A549 (cell line): ENCODE results near the gene CADPS2. TPM values are rescaled to one million over a fixed set of nuclear protein-coding genes. Genes with fewer than 3 reads are reported as not detected.

Experiments used
- ATAC-seq, 2 experiments: fragments of 200-7000 bp in 1 of 2; fragments of >200 bp in 1 of 2; cut with Nextera tagmentation in 1 of 2; cut with Tn5 transposase in 1 of 2; 3 replicates each; pipeline versions ENCODE4 v1.8.0 to v1.9.1; 2018 to 2020; ENCODE audit warnings: mild to moderate bottlenecking in 1 of 2, moderate library complexity in 1 of 2
- CTCF ChIA-PET: fragments of 300-600 bp; sonication (Branson Sonifier 250); formaldehyde crosslinking; extraction: SDS; loops from one replicate; lab custom pipeline; 2021; ENCODE audit warnings: antibody characterized with exemption, inconsistent platforms; lab: Yijun Ruan, JAX
- POLR2A ChIA-PET: fragments of 350-600 bp; formaldehyde crosslinking; extraction: SDS; loops from one replicate; lab custom pipeline; 2021; ENCODE audit warnings: antibody characterized with exemption, inconsistent platforms; lab: Yijun Ruan, JAX
- DNase-seq, 2 experiments: peaks; one replicate each; pipeline versions ENCODE4 v3.0.0 to v3.0.0-alpha.2; 2011 to 2016; ENCODE audit warnings: low read depth in 1 of 2, low spot score in 1 of 2
- FAIRE-seq: peaks from 2 replicates; lab custom pipeline; 2011; peaks lifted over from hg19 to GRCh38; lab: Jason Lieb, UNC
- H3K27ac ChIP-seq, 2 experiments: fragments of >200 bp; sonication (Bioruptor Twin); formaldehyde crosslinking; 3 replicates each; pipeline ENCODE4 v1.5.1; 2016 to 2017
- H3K4me1 ChIP-seq: fragments of >200 bp; sonication (Bioruptor Twin); formaldehyde crosslinking; 3 replicates; pipeline ENCODE4 v1.6.1; 2016
- H3K4me2 ChIP-seq: fragments of >200 bp; sonication (Bioruptor Twin); formaldehyde crosslinking; 3 replicates; pipeline ENCODE4 v1.6.1; 2016
- H3K4me3 ChIP-seq: fragments of >200 bp; sonication (Bioruptor Twin); formaldehyde crosslinking; 3 replicates; pipeline ENCODE4 v1.5.1; 2016
- H3K9me3 ChIP-seq: fragments of >200 bp; sonication (Bioruptor Twin); formaldehyde crosslinking; 3 replicates; pipeline ENCODE4 v1.6.1; 2016
- CHD4 ChIP-seq: fragments of 200-600 bp; sonication (generic); IDR thresholded peaks from 2 replicates; pipeline ENCODE4 v1.6.1; 2016; ENCODE audit warnings: antibody characterized with exemption, mild to moderate bottlenecking, borderline replicate concordance
- CTCF ChIP-seq: fragments of >200 bp; sonication (Bioruptor Twin); formaldehyde crosslinking; IDR thresholded peaks from 3 replicates; pipeline ENCODE4 v1.5.1; 2016
- FOSL2 ChIP-seq, 2 experiments: fragments of 450-650 bp in 1 of 2; fragments of >200 bp in 1 of 2; sonication (Bioruptor Twin) in 1 of 2; formaldehyde crosslinking; IDR thresholded peaks; 2 replicates each; pipeline versions ENCODE4 v1.5.0 to v1.6.1; 2016 to 2020; ENCODE audit warnings: mild to moderate bottlenecking in 1 of 2, moderate library complexity in 1 of 2
- FOXS1 ChIP-seq: fragments of 250-450 bp; sonication (Bioruptor Pico); IDR thresholded peaks from 2 replicates; pipeline ENCODE4 v1.5.0; 2020; ENCODE audit warnings: mild to moderate bottlenecking, moderate library complexity
- GATA3 ChIP-seq: IDR thresholded peaks from 2 replicates; pipeline ENCODE4 v1.6.1; 2012; ENCODE audit warnings: borderline replicate concordance
- HDAC2 ChIP-seq: fragments of 200-600 bp; sonication (generic); IDR thresholded peaks from 2 replicates; pipeline ENCODE4 v1.6.1; 2016
- HOXA7 ChIP-seq: fragments of 250-450 bp; sonication (Bioruptor Pico); IDR thresholded peaks from 2 replicates; pipeline ENCODE4 v1.5.0; 2020; ENCODE audit warnings: mild to moderate bottlenecking, moderate library complexity
- JUN ChIP-seq, 2 experiments: fragments of >200 bp; sonication (Bioruptor Twin); formaldehyde crosslinking; IDR thresholded peaks; 2 replicates in 1 of 2; 3 replicates in 1 of 2; pipeline ENCODE4 v1.6.1; 2016 to 2017
- JUNB ChIP-seq: fragments of >200 bp; sonication (Bioruptor Twin); formaldehyde crosslinking; IDR thresholded peaks from 2 replicates; pipeline ENCODE4 v1.6.1; 2016
- KDM5A ChIP-seq: fragments of 200-600 bp; sonication (generic); IDR thresholded peaks from 2 replicates; pipeline ENCODE4 v1.6.1; 2016; ENCODE audit warnings: antibody characterized with exemption, mild to moderate bottlenecking
- MAX ChIP-seq: IDR thresholded peaks from 2 replicates; pipeline ENCODE4 v1.6.1; 2012
- MAZ ChIP-seq: fragments of 150-350 bp; IDR thresholded peaks from 2 replicates; pipeline ENCODE4 v1.6.1; 2014; ENCODE audit warnings: antibody characterized with exemption, low read depth, low read length, borderline replicate concordance
- NPAS2 ChIP-seq: fragments of 250-450 bp; sonication (Bioruptor Pico); IDR thresholded peaks from 2 replicates; pipeline ENCODE4 v1.8.0; 2022; ENCODE audit warnings: mild to moderate bottlenecking, moderate library complexity, borderline replicate concordance
- RAD21 ChIP-seq, 2 experiments: fragments of >200 bp in 1 of 2; sonication (Bioruptor Twin) in 1 of 2; formaldehyde crosslinking in 1 of 2; IDR thresholded peaks in 1 of 2; conservative IDR thresholded peaks in 1 of 2; 2 replicates in 1 of 2; 3 replicates in 1 of 2; pipeline ENCODE4 v1.6.1; 2012 to 2018; ENCODE audit warnings: inconsistent platforms in 1 of 2
- RARB ChIP-seq: fragments of 250-450 bp; sonication (Bioruptor Pico); IDR thresholded peaks from 2 replicates; pipeline ENCODE4 v1.8.0; 2021; ENCODE audit warnings: mild to moderate bottlenecking, moderate library complexity
- RCOR1 ChIP-seq: fragments of 150-350 bp; IDR thresholded peaks from 2 replicates; pipeline ENCODE4 v1.6.1; 2014; ENCODE audit warnings: antibody characterized with exemption, low read length, low read depth
- RNF2 ChIP-seq: fragments of 200-600 bp; sonication (generic); IDR thresholded peaks from 2 replicates; pipeline ENCODE4 v1.6.1; 2016; ENCODE audit warnings: low read depth, mild to moderate bottlenecking, antibody characterized with exemption, moderate library complexity, borderline replicate concordance
- SMC3 ChIP-seq: fragments of >200 bp; sonication (Bioruptor Twin); formaldehyde crosslinking; IDR thresholded peaks from 3 replicates; pipeline ENCODE4 v1.6.1; 2018; ENCODE audit warnings: inconsistent platforms
- SREBF2 ChIP-seq: fragments of 450-650 bp; IDR thresholded peaks from 2 replicates; pipeline ENCODE4 v1.6.1; 2014; ENCODE audit warnings: mild to moderate bottlenecking, moderate library complexity
- ZFP36 ChIP-seq: fragments of 450-650 bp; IDR thresholded peaks from 2 replicates; pipeline ENCODE4 v1.6.1; 2014; ENCODE audit warnings: borderline replicate concordance; ENCODE audit not compliant: partially characterized antibody
- WGBS: methylation state at CpG from one replicate; pipeline ENCODE4 v1.1.6; 2017; ENCODE audit errors: missing lambda C conversion rate; 5-methylcytosine and 5-hydroxymethylcytosine counted together
- polyA plus RNA-seq, 4 experiments: library from polyadenylated mRNA; depleted of rRNA in 3 of 4; stranded (reverse); fragments of >200 nt; fragmentation: RNase III in 1 of 4; extraction: RNeasy Plus Mini Kit Qiagen cat#74134 plus additional on column Dnase treatment in 1 of 4; gene quantifications; 2 replicates in 3 of 4; 3 replicates in 1 of 4; pipeline ENCODE4 v1.2.3, GENCODE V29; 2011 to 2017
- TF ChIP-seq, protein P1 (sequence below): fragments of >200 bp; sonication (Bioruptor Twin); formaldehyde crosslinking; IDR thresholded peaks from 3 replicates; pipeline ENCODE4 v1.6.1; 2016
- TF ChIP-seq, protein P2 (sequence below): fragments of 250-450 bp; sonication (Bioruptor Pico); IDR thresholded peaks from 2 replicates; pipeline ENCODE4 v1.5.0; 2021; ENCODE audit warnings: mild to moderate bottlenecking, moderate library complexity, borderline replicate concordance
- TF ChIP-seq, protein P3 (sequence below): fragments of 150-350 bp; IDR thresholded peaks from 2 replicates; pipeline ENCODE4 v1.6.1; 2014; ENCODE audit warnings: low read depth, mild to moderate bottlenecking, low read length

CADPS2 gene
- polyA plus RNA-seq, 2 of the 4 experiments (the other 2 are of a cell fraction): 0.04 to 0.10 TPM

DNA sequence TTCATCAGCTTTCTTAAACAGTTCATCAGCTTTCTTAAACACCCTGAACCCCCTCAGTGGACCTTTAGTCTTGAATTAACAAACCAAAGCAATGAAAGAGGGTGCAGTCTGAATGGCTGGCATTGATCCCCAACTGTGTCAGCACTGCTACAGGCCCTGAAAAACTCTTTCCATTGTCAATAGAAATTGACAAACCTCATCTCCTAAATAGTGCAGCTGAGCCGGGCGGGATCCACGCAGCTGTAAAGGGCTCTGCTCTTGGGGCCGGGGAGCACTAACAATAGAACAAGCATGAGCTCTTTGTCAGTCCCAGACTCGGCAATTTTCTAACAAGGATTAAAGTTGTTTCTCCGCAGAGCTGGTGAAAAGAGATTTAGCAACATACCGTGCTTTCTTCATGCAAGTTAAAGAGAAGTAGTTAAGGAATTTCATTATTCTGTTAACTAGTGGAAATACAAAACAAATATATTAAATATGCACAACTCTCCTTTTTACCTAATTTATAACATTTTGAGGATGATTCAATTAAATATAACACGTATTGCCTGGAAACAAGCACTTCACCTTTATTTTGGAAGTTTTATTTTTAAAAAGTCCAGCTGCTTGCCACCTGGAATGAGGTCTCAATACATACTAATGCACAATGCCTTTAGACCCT, 557.0 kb downstream of the CADPS2 start:
- DNase-seq (no peak), ATAC-seq (no peak), FAIRE-seq (no peak)
- TF ChIP-seq MAZ: no peak
- no peak for TF ChIP-seq RCOR1
- TF ChIP-seq FOXS1 (CRISPR knock-in tag): no peak
- TF ChIP-seq SREBF2: no peak
- TF ChIP-seq, protein P1, sequence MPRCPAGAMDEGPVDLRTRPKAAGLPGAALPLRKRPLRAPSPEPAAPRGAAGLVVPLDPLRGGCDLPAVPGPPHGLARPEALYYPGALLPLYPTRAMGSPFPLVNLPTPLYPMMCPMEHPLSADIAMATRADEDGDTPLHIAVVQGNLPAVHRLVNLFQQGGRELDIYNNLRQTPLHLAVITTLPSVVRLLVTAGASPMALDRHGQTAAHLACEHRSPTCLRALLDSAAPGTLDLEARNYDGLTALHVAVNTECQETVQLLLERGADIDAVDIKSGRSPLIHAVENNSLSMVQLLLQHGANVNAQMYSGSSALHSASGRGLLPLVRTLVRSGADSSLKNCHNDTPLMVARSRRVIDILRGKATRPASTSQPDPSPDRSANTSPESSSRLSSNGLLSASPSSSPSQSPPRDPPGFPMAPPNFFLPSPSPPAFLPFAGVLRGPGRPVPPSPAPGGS: no peak
- TF ChIP-seq, protein P2, sequence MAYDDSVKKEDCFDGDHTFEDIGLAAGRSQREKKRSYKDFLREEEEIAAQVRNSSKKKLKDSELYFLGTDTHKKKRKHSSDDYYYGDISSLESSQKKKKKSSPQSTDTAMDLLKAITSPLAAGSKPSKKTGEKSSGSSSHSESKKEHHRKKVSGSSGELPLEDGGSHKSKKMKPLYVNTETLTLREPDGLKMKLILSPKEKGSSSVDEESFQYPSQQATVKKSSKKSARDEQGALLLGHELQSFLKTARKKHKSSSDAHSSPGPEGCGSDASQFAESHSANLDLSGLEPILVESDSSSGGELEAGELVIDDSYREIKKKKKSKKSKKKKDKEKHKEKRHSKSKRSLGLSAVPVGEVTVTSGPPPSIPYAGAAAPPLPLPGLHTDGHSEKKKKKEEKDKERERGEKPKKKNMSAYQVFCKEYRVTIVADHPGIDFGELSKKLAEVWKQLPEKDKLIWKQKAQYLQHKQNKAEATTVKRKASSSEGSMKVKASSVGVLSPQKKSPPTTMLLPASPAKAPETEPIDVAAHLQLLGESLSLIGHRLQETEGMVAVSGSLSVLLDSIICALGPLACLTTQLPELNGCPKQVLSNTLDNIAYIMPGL (CRISPR knock-in tag): no peak
- TF ChIP-seq RARB (CRISPR knock-in tag): no peak
- TF ChIP-seq GATA3: no peak
- WGBS: 22% methylated on average over 8 of the region's 8 CpGs
- Histone ChIP-seq H3K4me3 (no peak overlapping the region), H3K4me2 (no peak overlapping the region), H3K27ac (no peak overlapping the region), H3K9me3 (no peaks in the 10 kb centered on the region), H3K4me1 (no peaks in the 10 kb centered on the region)
- ChIA-PET POLR2A (no interaction called here), CTCF (no interaction called here)

GRCh38 chr7:122327969-122328368, 558.3 kb downstream of the CADPS2 start:
- Histone ChIP-seq H3K4me3 (no peak overlapping the region), H3K4me2 (no peak overlapping the region), H3K27ac (no peak overlapping the region), H3K9me3 (no peaks in the 10 kb centered on the region)
- ChIA-PET CTCF (no interaction called here), POLR2A (no interaction called here)
- DNase-seq (no peak), ATAC-seq (no peak)
- 24% methylated on average over 3 of the region's 3 CpGs for WGBS
- no peak for TF ChIP-seq ZFP36
- TF ChIP-seq RAD21 (conservative IDR thresholded peaks at IDR 0.05 in 1 of 2, IDR thresholded peaks at IDR 0.05 in 1 of 2): no peak
- TF ChIP-seq RARB (CRISPR knock-in tag): no peak
- TF ChIP-seq KDM5A: no peak
- no peak for TF ChIP-seq CTCF
- no peak for TF ChIP-seq SMC3
- TF ChIP-seq FOSL2 (IDR thresholded peaks at IDR 0.05): no peak
- no peak for TF ChIP-seq FOSL2 (CRISPR knock-in tag; IDR thresholded peaks at IDR 0.05)
- TF ChIP-seq JUNB: no peak
- TF ChIP-seq NPAS2 (CRISPR knock-in tag): no peak
- TF ChIP-seq, protein P1: no peak
- TF ChIP-seq, protein P3, sequence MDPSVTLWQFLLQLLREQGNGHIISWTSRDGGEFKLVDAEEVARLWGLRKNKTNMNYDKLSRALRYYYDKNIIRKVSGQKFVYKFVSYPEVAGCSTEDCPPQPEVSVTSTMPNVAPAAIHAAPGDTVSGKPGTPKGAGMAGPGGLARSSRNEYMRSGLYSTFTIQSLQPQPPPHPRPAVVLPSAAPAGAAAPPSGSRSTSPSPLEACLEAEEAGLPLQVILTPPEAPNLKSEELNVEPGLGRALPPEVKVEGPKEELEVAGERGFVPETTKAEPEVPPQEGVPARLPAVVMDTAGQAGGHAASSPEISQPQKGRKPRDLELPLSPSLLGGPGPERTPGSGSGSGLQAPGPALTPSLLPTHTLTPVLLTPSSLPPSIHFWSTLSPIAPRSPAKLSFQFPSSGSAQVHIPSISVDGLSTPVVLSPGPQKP: no peak
- no peak for TF ChIP-seq HOXA7 (CRISPR knock-in tag)
- no peak for TF ChIP-seq CHD4
- no peak for TF ChIP-seq RNF2
- no peak for TF ChIP-seq FOXS1 (CRISPR knock-in tag)
- no peak for TF ChIP-seq JUN (IDR thresholded peaks at IDR 0.05)
- no peak for TF ChIP-seq MAX
- TF ChIP-seq HDAC2: no peak
- TF ChIP-seq, all 56 proteins: peak for 0
- no peaks in the 10 kb centered on the region for H3K4me1 ChIP-seq
- FAIRE-seq: no peak
